Measurements from ENCODE around the gene B4GALT3.
"Not testable (repeated sequence)": the region's sequence is repeated elsewhere in the genome, so short reads cannot be mapped to it uniquely, and the experiment has no call there.

B4GALT3 gene

DNA sequence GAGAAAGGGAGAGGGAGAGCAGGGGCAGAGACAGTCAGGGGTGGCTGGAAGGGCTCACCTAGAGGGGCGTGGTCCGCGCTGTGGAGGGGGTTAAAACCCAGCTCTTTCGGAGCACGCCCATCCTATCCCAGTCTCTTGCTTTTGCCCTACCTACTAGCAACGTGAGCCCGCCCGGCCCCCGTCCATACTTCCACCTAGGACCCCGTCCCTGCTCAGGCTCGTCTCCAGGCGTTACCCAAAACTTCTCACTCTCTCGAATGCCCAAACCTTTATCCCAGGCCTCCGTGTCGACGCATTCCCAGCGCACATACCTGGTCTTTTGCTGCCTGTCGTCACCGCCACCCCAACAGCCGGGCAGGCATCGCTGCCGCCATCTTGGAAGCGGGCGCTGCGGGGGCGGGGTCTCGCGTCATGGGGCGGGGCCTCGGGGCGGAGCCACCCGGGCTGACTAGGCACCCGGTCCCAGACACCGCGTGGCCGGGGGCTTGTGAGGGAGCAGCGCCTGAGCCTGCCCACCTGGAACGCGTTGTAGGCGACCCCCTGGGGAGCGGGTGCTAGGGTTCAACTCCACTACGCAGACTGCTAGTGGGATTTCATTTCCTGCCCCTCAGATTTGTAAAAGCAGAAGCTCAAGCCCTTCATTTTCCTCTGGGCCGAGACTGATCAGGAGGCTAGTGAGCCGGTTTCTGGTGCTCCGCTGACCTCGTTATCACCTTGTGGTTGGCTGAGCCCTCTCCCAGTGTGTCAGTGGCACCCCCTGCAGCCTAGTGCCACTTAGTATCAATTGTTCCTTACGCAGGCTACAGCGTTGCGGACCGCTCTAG, at the start of gene B4GALT3:
Gene B4GALT3 (minus strand): TSS at position 396 of the 824 bp plus-strand sequence. CDS start 1,447 bp downstream, outside the sequence.
- DNase-seq: peak; percentile 96

- DNase-seq: no peak
Observed at GRCh38 chr1:161226759-161227158, 49.5 kb upstream of the B4GALT3 start.

GRCh38 chr1:161226320-161226711, 49.0 kb upstream of the B4GALT3 start:
- no peak for DNase-seq

DNA sequence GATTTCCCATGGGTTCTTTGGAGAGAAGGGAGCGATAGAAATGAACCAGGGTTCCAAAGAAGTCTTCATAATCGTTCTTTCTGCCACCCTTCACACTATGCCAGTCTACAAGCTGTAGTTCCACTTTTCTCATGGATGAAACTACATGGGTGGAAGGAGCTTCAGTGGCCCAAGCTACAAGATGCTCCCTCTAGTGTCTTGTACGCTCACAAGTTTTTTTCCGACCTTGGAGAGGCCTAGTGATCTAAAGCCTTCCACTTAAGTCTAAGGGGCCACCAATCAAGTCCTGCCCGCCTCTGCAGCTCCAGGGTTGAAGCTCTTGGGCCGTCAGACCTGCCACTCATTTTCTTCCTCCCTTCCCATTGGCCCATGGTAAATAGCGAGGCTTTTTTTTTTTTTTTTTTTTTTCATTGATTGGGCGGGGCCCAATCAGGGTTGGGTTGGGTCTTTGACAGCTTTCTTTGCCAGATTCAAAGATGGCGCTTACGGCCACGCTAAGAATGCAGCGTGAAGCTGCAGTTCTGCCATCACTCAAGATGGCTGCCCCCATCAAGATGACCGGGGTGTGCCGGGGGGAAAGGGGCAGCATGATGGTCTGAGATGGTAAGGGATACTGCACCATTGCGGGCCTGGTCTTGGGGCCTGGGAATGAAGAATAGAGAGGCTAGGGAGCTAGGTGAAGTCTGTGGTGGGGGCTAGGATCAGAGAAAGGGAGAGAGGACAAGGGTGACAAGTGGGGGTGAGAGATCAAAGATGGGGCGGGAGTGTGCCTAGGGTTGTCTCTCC, 48.4 kb upstream of the B4GALT3 start, which contains the start of gene TOMM40L:
Gene TOMM40L (plus strand): TSS at position 527 of the 786 bp plus-strand sequence. CDS start 430 bp downstream, outside the sequence.
- peak; percentile 89 for DNase-seq

DNA sequence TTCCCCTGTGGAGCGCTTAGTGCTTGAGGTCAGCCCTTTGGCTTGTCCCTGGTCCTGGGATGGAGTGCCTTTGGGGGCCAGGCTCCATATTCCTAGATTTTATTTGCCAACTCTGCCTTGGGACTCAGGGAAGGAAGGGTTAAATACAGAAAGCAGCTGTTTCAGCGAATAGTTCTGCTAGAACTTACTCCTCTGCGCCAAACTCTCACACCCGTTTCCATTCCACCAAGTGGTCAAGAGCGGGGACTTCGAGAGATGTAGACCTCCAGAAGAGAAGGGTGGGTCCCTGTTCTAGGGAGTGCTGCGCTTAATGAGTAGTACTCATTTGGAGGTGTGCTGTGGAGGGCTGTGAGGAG, 47.8 kb upstream of the B4GALT3 start:
- DNase-seq: no peak

DNA sequence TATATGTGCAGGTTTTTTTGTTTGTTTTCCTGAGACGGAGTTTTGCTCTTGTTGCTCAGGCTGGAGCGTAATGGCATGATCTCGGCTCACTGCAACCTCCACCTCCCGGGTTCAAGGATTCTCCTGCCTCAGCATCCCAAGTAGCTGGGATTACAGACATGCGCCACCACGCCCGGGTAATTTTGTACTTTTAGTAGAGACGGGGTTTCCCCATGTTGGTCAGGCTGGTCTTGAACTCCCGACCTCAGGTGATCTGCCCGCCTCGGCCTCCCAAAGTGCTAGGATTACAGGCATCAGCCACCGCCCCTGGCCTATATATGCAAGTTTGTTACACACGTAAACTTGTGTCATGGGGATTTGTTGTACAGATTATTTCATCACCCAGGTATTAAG, 47.4 kb upstream of the B4GALT3 start:
- DNase-seq: not testable (repeated sequence)

DNA sequence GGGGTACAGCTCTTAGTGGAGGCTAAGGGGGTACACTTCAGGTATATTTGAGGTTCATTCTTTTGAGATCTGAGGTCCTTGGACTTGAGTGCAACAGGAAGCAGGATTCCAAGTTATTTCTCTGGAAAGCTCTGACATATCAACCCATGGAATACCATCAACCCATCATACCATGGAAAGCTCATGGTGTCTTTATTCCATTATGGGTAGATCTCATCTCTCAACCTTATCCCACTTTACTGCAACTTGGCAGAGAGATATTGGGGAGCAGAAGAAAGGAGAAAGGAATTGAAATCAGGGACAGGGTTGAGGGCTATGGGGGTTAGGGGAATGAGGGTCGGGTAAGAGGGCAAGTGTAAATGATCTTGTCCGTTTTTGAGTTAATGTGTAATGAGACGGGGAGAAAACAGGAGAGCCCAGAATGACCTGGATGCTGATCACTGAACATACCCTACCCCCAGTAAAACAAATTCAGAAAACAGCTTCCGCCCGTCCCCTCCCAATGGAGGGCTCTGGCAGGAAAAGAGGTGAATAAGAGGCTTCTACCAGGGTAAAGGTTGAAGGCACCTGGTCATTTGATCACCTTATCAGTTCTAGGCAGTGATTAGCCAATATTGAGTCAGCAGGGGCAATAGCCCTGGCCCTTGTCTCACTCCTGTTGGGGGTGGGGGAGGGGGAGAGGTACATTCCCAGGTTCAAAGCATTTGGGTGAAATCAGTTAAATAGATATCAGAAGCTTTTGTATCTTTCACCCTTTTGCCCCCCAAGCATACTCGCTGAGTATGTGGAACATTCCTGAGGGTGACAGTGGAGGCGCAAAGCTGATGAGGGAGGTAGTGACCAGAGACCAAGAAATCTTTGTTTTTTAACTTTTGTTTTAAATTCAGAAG, 46.7 kb upstream of the B4GALT3 start:
- no peak for DNase-seq

GRCh38 chr1:161222175-161223019, 45.1 kb upstream of the B4GALT3 start:
- no peak for DNase-seq

- no peak for DNase-seq
Observed at GRCh38 chr1:161220002-161220401, 42.7 kb upstream of the B4GALT3 start.

DNA sequence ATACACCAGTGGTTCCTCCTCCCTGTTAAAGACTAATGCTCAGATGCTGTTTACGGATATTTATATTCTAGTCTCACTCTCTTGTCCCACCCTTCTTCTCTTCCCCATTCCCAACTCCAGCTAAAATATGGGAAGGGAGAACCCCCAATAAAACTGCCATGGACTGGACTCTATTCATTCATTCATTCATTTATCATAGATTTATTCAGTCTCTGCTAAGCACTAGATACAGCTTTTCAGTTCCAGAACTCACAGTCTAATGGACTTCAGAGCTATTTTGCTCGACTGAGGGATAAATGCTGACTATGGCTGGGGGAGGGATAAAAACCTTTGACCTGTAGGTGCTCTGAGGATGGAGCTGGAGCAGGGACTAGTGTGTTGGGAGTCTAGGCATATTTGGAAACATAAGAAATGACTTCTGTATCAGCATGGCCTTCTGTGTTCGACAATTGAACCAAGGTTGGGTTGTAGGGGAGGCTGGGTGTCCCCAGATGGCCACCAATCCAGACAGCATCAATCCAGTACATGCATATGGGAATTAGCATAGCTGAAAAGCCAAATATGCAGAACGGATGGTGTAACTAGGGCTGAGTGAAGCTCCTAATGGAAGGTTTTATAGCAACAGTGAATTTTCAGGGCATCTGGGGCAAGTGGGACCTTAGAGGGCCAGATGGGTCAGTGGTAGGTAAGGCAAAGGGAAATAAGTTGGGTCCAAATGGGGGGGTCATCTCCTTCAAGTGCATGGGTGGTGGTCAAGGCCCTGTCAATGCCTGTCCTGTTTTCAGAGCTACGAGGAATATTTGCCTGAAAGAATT, 42.0 kb upstream of the B4GALT3 start:
- no peak for DNase-seq

- DNase-seq: no peak
Observed at GRCh38 chr1:161218301-161219077, 41.2 kb upstream of the B4GALT3 start.

DNA sequence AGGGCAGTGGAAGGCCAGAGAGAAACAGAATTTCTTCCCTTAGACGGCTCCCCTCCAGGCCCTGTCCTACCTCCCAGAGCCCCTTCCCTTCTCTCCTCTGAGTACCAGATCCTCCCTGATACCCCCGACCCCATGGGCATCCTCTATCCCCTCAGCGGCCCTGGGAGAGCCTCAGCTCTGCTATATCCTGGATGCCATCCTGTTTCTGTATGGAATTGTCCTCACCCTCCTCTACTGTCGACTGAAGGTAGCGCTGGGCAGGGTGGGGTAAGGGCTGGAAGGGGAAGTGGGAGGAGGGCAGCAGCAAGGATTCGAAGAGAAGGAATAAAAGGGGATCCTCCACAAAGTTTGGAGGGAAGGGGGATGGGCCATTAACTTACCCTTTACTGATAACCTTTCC, 40.5 kb upstream of the B4GALT3 start:
- no peak for DNase-seq

DNA sequence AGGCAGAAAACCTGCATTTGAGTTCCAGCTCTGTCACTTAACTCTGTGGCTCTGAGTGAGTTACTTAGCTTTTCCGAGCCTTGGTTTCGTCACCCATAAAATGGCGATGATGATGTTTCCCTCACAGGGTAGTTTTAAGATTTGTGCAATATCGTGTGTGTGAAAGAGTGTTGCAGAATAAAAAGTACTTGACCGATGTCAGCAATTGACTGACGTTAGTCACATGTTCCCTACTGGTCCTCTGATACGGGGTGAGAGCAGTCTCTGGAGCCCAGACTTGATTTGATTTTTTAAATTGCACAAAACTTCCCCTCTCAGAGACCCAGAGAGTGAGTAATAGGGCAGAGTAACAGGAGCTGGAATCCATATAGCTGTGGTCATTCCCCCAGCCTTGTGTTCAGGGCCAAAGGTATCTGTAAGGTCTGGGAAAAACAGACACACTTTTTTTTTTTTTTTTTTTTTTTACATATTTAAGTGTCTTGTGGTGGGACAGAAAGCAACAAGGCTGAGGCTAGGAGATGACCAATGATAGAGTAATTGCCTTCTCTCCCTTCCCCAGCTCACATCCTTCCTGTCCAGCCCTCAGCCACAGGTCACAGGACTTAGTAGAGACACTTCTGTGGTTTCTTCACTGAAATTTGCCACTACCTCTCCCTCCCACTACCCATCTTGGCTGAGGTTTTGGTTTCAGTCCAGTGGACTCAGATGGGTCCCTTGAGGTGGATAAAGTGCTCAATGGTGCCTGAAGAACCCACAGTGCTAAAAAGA, 39.8 kb upstream of the B4GALT3 start:
- no peak for DNase-seq

- DNase-seq: no peak
Observed at GRCh38 chr1:161215076-161215475, 37.8 kb upstream of the B4GALT3 start, which contains the start of gene FCER1G. Gene FCER1G (plus strand): TSS chr1:161215295. CDS start chr1:161215322, 27 bp downstream.

- no peak for DNase-seq
Observed at GRCh38 chr1:161214369-161214768, 37.1 kb upstream of the B4GALT3 start.

- peak; percentile 72 for DNase-seq
Observed at GRCh38 chr1:161209790-161210409, 32.6 kb upstream of the B4GALT3 start.

- DNase-seq: no peak
Observed at GRCh38 chr1:161207173-161207572, 29.9 kb upstream of the B4GALT3 start.

- DNase-seq: no peak
Observed at GRCh38 chr1:161206411-161207140, 29.3 kb upstream of the B4GALT3 start.

Measured in activated naive CD4-positive, alpha-beta T cell treated with Interleukin-2 at 50 U/mL for 16 hours (primary cell).